ENCODE data around the gene TTC9C. TPM values are rescaled to one million over a fixed set of nuclear protein-coding genes. Genes with fewer than 3 reads are reported as not detected.
A peak's percentile ranks its signal among the peaks of the same experiment; 100 is the strongest.

The TTC9C gene
- total and polyA plus RNA-seq, 4 donors: 22.6 to 55.5 (median 30.7) TPM

- Histone ChIP-seq H3K4me1 (ENCODE audit: control insufficient read depth in 5 of 5, insufficient read depth in 5 of 5, low read length in 5 of 5) (peaks cover 5 to 47% (median 17%) of the 10 kb centered on the region in 5 donors), H3K36me3 (ENCODE audit: control insufficient read depth in 4 of 4, insufficient read depth in 4 of 4, low read length in 4 of 4) (peaks cover 8 to 20% (median 13%) of the 10 kb centered on the region in 4 donors), H3K9me3 (ENCODE audit: control insufficient read depth in 4 of 4, insufficient read depth in 3 of 4, low read length in 3 of 4) (no peaks in the 10 kb centered on the region), H3K4me3 (peak overlapping the region; percentile 50), H3K9ac (ENCODE audit: insufficient read depth in 1 of 2, low read length in 2 of 2) (peak overlapping the region; percentile 63 to 98), H3K27ac (ENCODE audit: low read depth in 1 of 2, low read length in 1 of 2) (peak overlapping the region; percentile 94 to 99), H3K27me3 (ENCODE audit: control insufficient read depth in 3 of 3, insufficient read depth in 3 of 3, low read length in 2 of 3) (no peaks in the 10 kb centered on the region)
- 0 to 1% methylated on average over 46 to 47 of the region's 47 CpGs for WGBS, 2 donors
- TF ChIP-seq CTCF (IDR thresholded peaks at IDR 0.05; ENCODE audit: control extremely low read depth, extremely low read depth): peak; percentile 3
- ATAC-seq (ENCODE audit: insufficient read depth, low FRiP score): peak; percentile 78
- DNase-seq: peak; percentile 99 to 100 (median 99)
Observed at GRCh38 chr11:62709247-62710000, 18.9 kb upstream of the TTC9C start.

GRCh38 chr11:62710001-62710345, 18.3 kb upstream of the TTC9C start:
- H3K9ac ChIP-seq (ENCODE audit: insufficient read depth in 1 of 2, low read length in 2 of 2): peak overlapping the region; percentile 58 to 91
- TF ChIP-seq CTCF (IDR thresholded peaks at IDR 0.05; ENCODE audit: control extremely low read depth, extremely low read depth): no peak
- peaks cover 13 to 24% (median 15%) of the 10 kb centered on the region in 4 donors for H3K36me3 ChIP-seq (ENCODE audit: control insufficient read depth in 4 of 4, insufficient read depth in 4 of 4, low read length in 4 of 4)
- peaks cover 5 to 46% (median 17%) of the 10 kb centered on the region in 5 donors for H3K4me1 ChIP-seq (ENCODE audit: control insufficient read depth in 5 of 5, insufficient read depth in 5 of 5, low read length in 5 of 5)
- DNase-seq (no peak), ATAC-seq (ENCODE audit: insufficient read depth, low FRiP score) (no peak)
- no peaks in the 10 kb centered on the region for H3K27me3 ChIP-seq (ENCODE audit: control insufficient read depth in 3 of 3, insufficient read depth in 3 of 3, low read length in 2 of 3)
- peak overlapping the region; percentile 94 to 99 for H3K27ac ChIP-seq (ENCODE audit: low read depth in 1 of 2, low read length in 1 of 2)
- H3K4me3 ChIP-seq: peak overlapping the region; percentile 50
- 63 to 64% methylated on average over 7 of the region's 7 CpGs for WGBS, 2 donors
- no peaks in the 10 kb centered on the region for H3K9me3 ChIP-seq (ENCODE audit: control insufficient read depth in 4 of 4, insufficient read depth in 3 of 4, low read length in 3 of 4)

- no peaks in the 10 kb centered on the region for H3K27me3 ChIP-seq (ENCODE audit: control insufficient read depth in 3 of 3, insufficient read depth in 3 of 3, low read length in 2 of 3)
- ATAC-seq (ENCODE audit: insufficient read depth, low FRiP score): no peak
- peak overlapping the region in 1 of 2 donors; percentile 17 for H3K27ac ChIP-seq (ENCODE audit: low read depth in 1 of 2, low read length in 1 of 2)
- no peaks in the 10 kb centered on the region for H3K9me3 ChIP-seq (ENCODE audit: control insufficient read depth in 4 of 4, insufficient read depth in 3 of 4, low read length in 3 of 4)
- TF ChIP-seq CTCF (IDR thresholded peaks at IDR 0.05; ENCODE audit: control extremely low read depth, extremely low read depth): no peak
- DNase-seq: no peak
- no peak overlapping the region for H3K9ac ChIP-seq (ENCODE audit: insufficient read depth in 1 of 2, low read length in 2 of 2)
- peaks cover 31 to 44% (median 32%) of the 10 kb centered on the region in 4 donors for H3K36me3 ChIP-seq (ENCODE audit: control insufficient read depth in 4 of 4, insufficient read depth in 4 of 4, low read length in 4 of 4)
- H3K4me1 ChIP-seq (ENCODE audit: control insufficient read depth in 5 of 5, insufficient read depth in 5 of 5, low read length in 5 of 5): peaks cover 5 to 26% (median 9%) of the 10 kb centered on the region in 5 donors
- WGBS, 2 donors: 85 to 89% methylated on average over 6 of the region's 6 CpGs
- no peak overlapping the region for H3K4me3 ChIP-seq
Observed at GRCh38 chr11:62712276-62712812, 15.9 kb upstream of the TTC9C start.

Data from lung (tissue), 12 donors.